Colonic mucosa (tissue), 4 donors: ENCODE data around the gene ZNF724. TPM values are rescaled to one million over a fixed set of nuclear protein-coding genes. Genes with fewer than 3 reads are reported as not detected.

ENCODE experiments used
- DNase-seq: peaks from one replicate; pipeline ENCODE4 v3.0.0-alpha.2; 2020
- H3K27ac ChIP-seq: fragments of 200-600 bp; one replicate; pipeline ENCODE4 v1.8.0; 2021
- H3K27me3 ChIP-seq: fragments of 200-600 bp; one replicate; pipeline ENCODE4 v1.8.0; 2021
- H3K36me3 ChIP-seq: fragments of 200-600 bp; one replicate; pipeline ENCODE4 v1.8.0; 2021
- H3K4me1 ChIP-seq: fragments of 200-600 bp; one replicate; pipeline ENCODE4 v1.8.0; 2021; ENCODE audit warnings: mild to moderate bottlenecking
- H3K4me3 ChIP-seq: fragments of 200-600 bp; one replicate; pipeline ENCODE4 v1.8.0; 2021
- H3K9ac ChIP-seq, 2 donors: one replicate each; pipeline ENCODE4 v1.7.0; 2013; ENCODE audit warnings: control low read depth in 2 of 2, low read depth in 2 of 2, low read length in 2 of 2
- H3K9me3 ChIP-seq: fragments of 200-600 bp; one replicate; pipeline ENCODE4 v1.8.0; 2021
- CTCF ChIP-seq: fragments of 200-600 bp; IDR thresholded peaks from one replicate; pipeline ENCODE4 v1.8.0; 2022; ENCODE audit warnings: antibody characterized with exemption, mild to moderate bottlenecking
- intact Hi-C: fragments of 100-400 bp; cut with DNase I; formaldehyde crosslinking; loops from one replicate; pipeline ENCODE4 v1.14.1; 2022
- total RNA-seq, 2 donors: library from RNA; stranded (reverse); fragmentation: NEBNext Ultra II Directional in 1 of 2; extraction: Animal tissue kit (Norgen Biotek cat#: 25700) in 1 of 2; gene quantifications; one replicate each; pipeline ENCODE4 v1.2.1, GENCODE V29; 2021
- donor health status: healthy.
- donor health status: DM: no; HTN: no; CAD: no.
- donor health status: DM: no; HTN: no; CAD: no.

ZNF724 gene
- total RNA-seq, 2 donors from 2014 or later = 3.5 to 6.7 TPM

GRCh38 chr19:23263870-23264590 is 13.8 kb upstream of the ZNF724 start:
- Histone ChIP-seq H3K4me1 (no peaks in the 10 kb centered on the region), H3K4me3 (no peak overlapping the region), H3K9ac (no peak overlapping the region), H3K27ac (no peak overlapping the region), H3K27me3 (no peaks in the 10 kb centered on the region), H3K36me3 (peaks cover 11% of the 10 kb centered on the region), H3K9me3 (no peaks in the 10 kb centered on the region)
- intact Hi-C loops = no loop called here
- TF ChIP-seq CTCF = no peak
- DNase-seq = no peak

GRCh38 chr19:23263396-23263795 is 13.2 kb upstream of the ZNF724 start:
- no peak for DNase-seq
- H3K9me3 ChIP-seq = no peaks in the 10 kb centered on the region
- no peaks in the 10 kb centered on the region for H3K4me1 ChIP-seq
- TF ChIP-seq CTCF = no peak
- H3K36me3 ChIP-seq = peaks cover 11% of the 10 kb centered on the region
- H3K27me3 ChIP-seq = no peaks in the 10 kb centered on the region
- no peak overlapping the region for H3K27ac ChIP-seq
- H3K4me3 ChIP-seq = no peak overlapping the region
- H3K9ac ChIP-seq = no peak overlapping the region
- intact Hi-C loops = no loop called here

GRCh38 chr19:23262920-23263319 is 12.7 kb upstream of the ZNF724 start:
- H3K4me3 ChIP-seq = no peak overlapping the region
- H3K36me3 ChIP-seq = peaks cover 6% of the 10 kb centered on the region
- H3K27ac ChIP-seq = no peak overlapping the region
- TF ChIP-seq CTCF = no peak
- H3K4me1 ChIP-seq = no peaks in the 10 kb centered on the region
- H3K9ac ChIP-seq = no peak overlapping the region
- no peaks in the 10 kb centered on the region for H3K27me3 ChIP-seq
- no peak for DNase-seq
- intact Hi-C loops = no loop called here
- no peaks in the 10 kb centered on the region for H3K9me3 ChIP-seq

GRCh38 chr19:23261496-23262020 is 11.4 kb upstream of the ZNF724 start:
- H3K27ac ChIP-seq = no peak overlapping the region
- H3K36me3 ChIP-seq = no peaks in the 10 kb centered on the region
- intact Hi-C loops = no loop called here
- no peak for DNase-seq
- H3K9ac ChIP-seq = no peak overlapping the region
- H3K4me3 ChIP-seq = no peak overlapping the region
- H3K4me1 ChIP-seq = no peaks in the 10 kb centered on the region
- H3K27me3 ChIP-seq = no peaks in the 10 kb centered on the region
- H3K9me3 ChIP-seq = no peaks in the 10 kb centered on the region
- no peak for TF ChIP-seq CTCF

GRCh38 chr19:23260956-23261355 is 10.8 kb upstream of the ZNF724 start:
- Histone ChIP-seq H3K4me1 (no peaks in the 10 kb centered on the region), H3K4me3 (no peak overlapping the region), H3K9me3 (no peaks in the 10 kb centered on the region), H3K36me3 (no peaks in the 10 kb centered on the region), H3K9ac (no peak overlapping the region), H3K27ac (no peak overlapping the region), H3K27me3 (no peaks in the 10 kb centered on the region)
- intact Hi-C loops = no loop called here
- DNase-seq = no peak
- TF ChIP-seq CTCF = no peak
